ENCODE results near the gene STON2. TPM values are rescaled to one million over a fixed set of nuclear protein-coding genes. Genes with fewer than 3 reads are reported as not detected.

STON2 gene
- total and polyA plus RNA-seq, 2 of the 13 experiments (the other 11 are each of a cell fraction or from before 2014, with no cell fraction given) = 2.1 to 11.0 TPM

- TF ChIP-seq ZNF770 (CRISPR knock-in tag; IDR thresholded peaks at IDR 0.05) (peak; percentile 92), ATF6 (CRISPR knock-in tag; conservative IDR thresholded peaks at IDR 0.05) (no peak), CEBPG (CRISPR knock-in tag; IDR thresholded peaks at IDR 0.05) (peak; percentile 37; the same call in 1 of the 2 replicates)
These were observed 177.4 kb downstream of the STON2 start (continued) for GRCh38 chr14:81222691-81223090.

GRCh38 chr14:81222126-81222525 lies 178.0 kb downstream of the STON2 start:
- H3K4me1 ChIP-seq (ENCODE audit: insufficient read depth, low read length) = peaks cover 36% of the 10 kb centered on the region
- BruUV-seq (replicated peaks) = no TSS peak
- ChIA-PET CTCF (ENCODE audit: low intra/inter-chr PET ratio, low total read pairs) (no interaction called here), POLR2A (interaction anchor here (1.8 to 2.2 kb wide), 3 partner anchors 9 to 214 kb away, joined by 6 to 14 read pairs (median 10); no protein-coding TSS in a partner anchor)
- no peaks in the 10 kb centered on the region for H3K27me3 ChIP-seq (ENCODE audit: control insufficient read depth in 1 of 2, insufficient read depth in 2 of 2, low read length in 2 of 2)
- peaks cover 29% of the 10 kb centered on the region for H3K79me2 ChIP-seq (ENCODE audit: insufficient read depth, low read length)
- peak overlapping the region; percentile 100 for H3K27ac ChIP-seq (ENCODE audit: extremely low read length, insufficient read depth, low read length)
- intact Hi-C loops (cut with micrococcal nuclease; ENCODE audit: unreplicated experiment) (no loop called here), in situ Hi-C loops (cut with HindIII; ENCODE audit: extremely low pct_ligation_motif_present, low pct_unique_long_range_greater_than_20kb) (no loop called here)
- no peak overlapping the region for H2AFZ ChIP-seq (ENCODE audit: low read length)
- peak; percentile 34 for FAIRE-seq
- no peak for DNase-seq (ENCODE audit: low spot score)
- H3K4me3 ChIP-seq (replicated peaks in 1 of 3; ENCODE audit: insufficient read depth in 1 of 3, low read depth in 2 of 3, low read length in 3 of 3) = no peak overlapping the region
- H3K4me2 ChIP-seq (ENCODE audit: low read depth, low read length) = peak overlapping the region; percentile 76; the same call in 1 of the 2 replicates
- no peak overlapping the region for H3K9ac ChIP-seq (ENCODE audit: insufficient read depth, low read depth, low read length)
- no peak for ATAC-seq
- no peaks in the 10 kb centered on the region for H3K9me3 ChIP-seq (ENCODE audit: low read length)
- 95% methylated on average over 5 of the region's 5 CpGs for WGBS (ENCODE audit: low lambda C conversion rate)
- H4K20me1 ChIP-seq (ENCODE audit: insufficient read depth, low read length) = no peaks in the 10 kb centered on the region
- TF ChIP-seq, protein P1, sequence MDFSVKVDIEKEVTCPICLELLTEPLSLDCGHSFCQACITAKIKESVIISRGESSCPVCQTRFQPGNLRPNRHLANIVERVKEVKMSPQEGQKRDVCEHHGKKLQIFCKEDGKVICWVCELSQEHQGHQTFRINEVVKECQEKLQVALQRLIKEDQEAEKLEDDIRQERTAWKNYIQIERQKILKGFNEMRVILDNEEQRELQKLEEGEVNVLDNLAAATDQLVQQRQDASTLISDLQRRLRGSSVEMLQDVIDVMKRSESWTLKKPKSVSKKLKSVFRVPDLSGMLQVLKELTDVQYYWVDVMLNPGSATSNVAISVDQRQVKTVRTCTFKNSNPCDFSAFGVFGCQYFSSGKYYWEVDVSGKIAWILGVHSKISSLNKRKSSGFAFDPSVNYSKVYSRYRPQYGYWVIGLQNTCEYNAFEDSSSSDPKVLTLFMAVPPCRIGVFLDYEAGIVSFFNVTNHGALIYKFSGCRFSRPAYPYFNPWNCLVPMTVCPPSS (IDR thresholded peaks at IDR 0.05) = no peak
- no peak for TF ChIP-seq IRX3 (CRISPR knock-in tag; IDR thresholded peaks at IDR 0.05; ENCODE audit: borderline replicate concordance, low read depth)
- TF ChIP-seq SMARCC2 (IDR thresholded peaks at IDR 0.05) = no peak
- no peak for TF ChIP-seq ZNF614 (CRISPR knock-in tag; IDR thresholded peaks at IDR 0.05; ENCODE audit: borderline replicate concordance)
- no peak for TF ChIP-seq GABPA (IDR thresholded peaks at IDR 0.05; ENCODE audit: low read depth, low read length)
- TF ChIP-seq GABPA (CRISPR knock-in tag; IDR thresholded peaks at IDR 0.05; ENCODE audit: low read depth) = no peak
- no peak for TF ChIP-seq CAMTA2 (CRISPR knock-in tag; IDR thresholded peaks at IDR 0.05; ENCODE audit: borderline replicate concordance)
- no peak for TF ChIP-seq RXRB (CRISPR knock-in tag; IDR thresholded peaks at IDR 0.05; ENCODE audit: borderline replicate concordance)
- no peak for TF ChIP-seq ZNF430 (CRISPR knock-in tag; IDR thresholded peaks at IDR 0.05)
- TF ChIP-seq ONECUT2 (CRISPR knock-in tag; IDR thresholded peaks at IDR 0.05) = no peak
- no peak for TF ChIP-seq ZKSCAN1 (IDR thresholded peaks at IDR 0.05; ENCODE audit: low read length)
- no peak for TF ChIP-seq MIXL1 (CRISPR knock-in tag; IDR thresholded peaks at IDR 0.05)
- TF ChIP-seq ZNF205 (CRISPR knock-in tag; IDR thresholded peaks at IDR 0.05) = no peak
- no peaks in the 10 kb centered on the region for H3K36me3 ChIP-seq (replicated peaks in 1 of 2; ENCODE audit: control insufficient read depth in 1 of 2, insufficient read depth in 2 of 2, low read length in 2 of 2)
